Dendritic cell treated with granulocyte-macrophage colony-stimulating factor and Interleukin-4, amounts not matched to agents 40 ng/mL and 50 ng/mL, for 4 days (primary cell): Measurements from ENCODE around the gene PRR14.
A peak's percentile ranks its signal among the peaks of the same experiment; 100 is the strongest.

ENCODE experiments used
- H3K27ac Mint-ChIP-seq: one replicate; pipeline ENCODE4 v1.8.0; 2022; ENCODE audit warnings: mild to moderate bottlenecking, mixed read lengths
- H3K27me3 Mint-ChIP-seq: one replicate; pipeline ENCODE4 v1.8.0; 2022; ENCODE audit warnings: mild to moderate bottlenecking, mixed read lengths
- H3K36me3 Mint-ChIP-seq: one replicate; pipeline ENCODE4 v1.8.0; 2022; ENCODE audit warnings: low read depth, mixed read lengths
- H3K4me1 Mint-ChIP-seq: one replicate; pipeline ENCODE4 v1.8.0; 2022; ENCODE audit warnings: low read depth, mixed read lengths
- H3K4me3 Mint-ChIP-seq: one replicate; pipeline ENCODE4 v1.8.0; 2022; ENCODE audit warnings: mild to moderate bottlenecking, moderate library complexity, mixed read lengths
- H3K9me3 Mint-ChIP-seq: one replicate; pipeline ENCODE4 v1.8.0; 2022; ENCODE audit warnings: mixed read lengths
- intact Hi-C: fragments of 100-400 bp; cut with micrococcal nuclease; formaldehyde crosslinking; loops from one replicate; pipeline ENCODE4 v1.15.0; 2022

The PRR14 gene

DNA sequence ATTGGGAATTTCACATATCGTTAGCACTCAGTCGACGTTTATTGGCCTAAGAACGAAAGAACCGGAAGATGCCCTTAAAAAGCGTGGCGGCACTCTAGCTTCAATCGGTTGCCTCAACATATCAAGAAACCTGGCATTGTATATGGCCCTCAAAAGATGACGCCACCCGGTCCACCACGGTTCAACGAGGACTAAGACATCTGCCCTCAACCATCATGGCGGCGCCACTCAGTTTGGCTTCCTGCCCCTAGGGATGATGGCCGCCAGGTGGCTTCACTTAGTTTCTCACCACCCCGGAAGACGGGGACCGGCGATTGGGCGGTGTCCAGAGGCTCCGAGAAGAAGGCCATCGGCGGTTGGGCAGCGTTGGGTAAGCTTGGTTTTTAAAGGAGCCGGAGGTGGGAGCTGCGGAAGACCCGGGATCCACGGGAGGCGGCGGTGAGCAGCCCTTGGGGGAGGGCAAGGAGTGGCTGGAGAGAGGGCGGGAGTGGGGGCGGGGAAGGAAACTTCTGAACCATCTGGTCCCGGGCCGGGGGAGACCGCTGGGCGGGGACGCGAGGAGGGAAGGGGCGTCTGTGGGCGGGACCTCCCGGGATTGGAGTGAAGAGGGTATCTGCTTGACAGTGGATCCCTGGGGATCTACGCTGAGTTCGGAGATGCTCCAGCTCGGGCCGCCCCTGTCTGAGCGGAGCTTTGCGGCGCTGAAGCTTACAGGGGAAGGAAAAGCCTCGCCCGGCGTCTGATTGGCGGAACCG lies at the start of gene PRR14:
TSS of gene PRR14 (plus strand) at position 592 of the 755 bp plus-strand sequence. CDS start 686 bp downstream, outside the sequence.
- Mint-ChIP-seq H3K27me3 (no peaks in the 10 kb centered on the region), H3K4me3 (peak within 1 kb of the TSS; percentile 90), H3K9me3 (no peaks in the 10 kb centered on the region), H3K36me3 (peaks cover 53% of the 10 kb centered on the region), H3K4me1 (peaks cover 43% of the 10 kb centered on the region), H3K27ac (peak within 1 kb of the TSS; percentile 99)
- intact Hi-C loops = loop anchor here (1.0 to 2.0 kb wide), 4 partner anchors 8 to 272 kb away; partner anchors contain the start of genes FBRS, FBXL19 and SRCAP

DNA sequence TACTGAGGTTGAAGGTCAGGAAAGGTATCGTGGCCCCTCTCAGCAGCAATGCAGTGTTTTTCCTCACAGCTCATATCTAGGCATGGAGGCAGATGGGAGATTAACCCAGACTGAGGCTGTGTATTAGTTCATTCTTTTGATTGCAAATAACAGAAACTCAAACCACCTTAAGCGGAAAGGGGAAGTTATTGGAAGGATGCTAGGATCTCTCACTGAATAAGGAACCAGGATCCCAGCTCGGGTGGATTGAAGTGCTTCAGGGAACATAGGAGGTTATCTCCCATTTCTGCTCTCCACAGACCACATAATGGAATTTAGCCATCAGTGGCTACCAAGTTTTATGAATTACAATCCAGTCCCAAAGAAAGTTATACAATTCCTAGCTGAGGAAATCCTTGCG lies 48.8 kb upstream of the PRR14 start:
- Mint-ChIP-seq H3K36me3 (peaks cover 42% of the 10 kb centered on the region), H3K27me3 (no peaks in the 10 kb centered on the region), H3K27ac (peak overlapping the region; percentile 80), H3K4me3 (peak overlapping the region; percentile 7), H3K9me3 (no peaks in the 10 kb centered on the region), H3K4me1 (peaks cover 66% of the 10 kb centered on the region)
- intact Hi-C loops = loop anchor here (10.0 kb wide), 1 partner anchor 157 kb away; the partner anchor contains the start of gene SEPHS2

DNA sequence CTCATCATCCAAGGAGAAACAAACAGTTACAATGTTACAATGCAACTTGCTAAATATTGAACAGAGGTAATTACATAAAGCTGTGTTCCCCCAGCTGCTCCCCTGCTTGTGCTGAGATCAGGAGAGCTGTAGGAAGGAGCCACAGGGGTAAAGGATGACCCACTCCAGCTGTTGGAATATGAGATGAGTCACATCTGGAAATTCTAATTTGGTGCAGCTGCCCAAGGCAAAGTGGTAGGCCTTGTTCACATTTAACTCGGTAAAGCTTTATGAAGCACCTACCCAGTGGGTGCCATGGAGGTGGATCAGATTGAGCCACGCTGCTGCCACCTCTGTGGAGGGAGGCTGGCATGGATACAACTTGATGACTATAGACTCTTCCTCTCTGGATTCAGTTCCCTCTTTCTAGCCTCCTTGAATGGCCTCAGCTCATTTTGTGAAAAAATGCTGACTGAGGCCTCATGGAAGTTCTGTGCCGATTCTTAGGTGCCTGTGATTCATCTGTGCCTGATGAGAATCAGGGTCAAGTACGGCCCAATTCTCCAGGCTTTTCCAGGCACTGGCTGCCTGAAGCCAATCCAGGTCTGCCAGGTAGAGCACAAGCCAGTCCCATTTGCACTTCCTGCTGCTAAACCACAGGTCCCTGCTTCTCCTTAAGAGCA lies 48.0 kb upstream of the PRR14 start:
- Mint-ChIP-seq H3K4me3 (peak overlapping the region; percentile 6), H3K36me3 (peaks cover 49% of the 10 kb centered on the region), H3K27me3 (no peaks in the 10 kb centered on the region), H3K9me3 (no peaks in the 10 kb centered on the region), H3K4me1 (peaks cover 69% of the 10 kb centered on the region), H3K27ac (peak overlapping the region; percentile 80)
- intact Hi-C loops = loop anchor here (10.0 kb wide), 1 partner anchor 158 kb away; the partner anchor contains the start of gene SEPHS2

DNA sequence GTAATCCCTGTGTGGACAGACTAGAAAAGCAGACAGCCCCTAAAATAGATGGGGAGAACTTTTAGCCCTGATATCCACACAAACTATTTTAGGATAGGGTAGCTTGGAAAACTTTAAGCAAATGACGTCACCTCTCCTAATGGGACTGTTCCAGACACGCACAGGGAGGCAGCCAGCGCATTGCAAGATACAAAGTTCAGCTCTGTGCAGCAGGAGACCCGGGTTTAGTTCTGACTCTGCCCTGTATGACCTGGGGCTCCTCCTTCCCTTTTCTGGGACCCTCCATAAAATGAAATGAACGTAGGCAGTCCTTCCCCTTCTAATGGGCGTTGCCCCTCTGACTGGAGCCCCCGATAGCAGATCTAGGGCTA lies 46.8 kb upstream of the PRR14 start:
- Mint-ChIP-seq H3K4me1 (peaks cover 74% of the 10 kb centered on the region), H3K27me3 (no peaks in the 10 kb centered on the region), H3K27ac (peak overlapping the region; percentile 83), H3K36me3 (peaks cover 60% of the 10 kb centered on the region), H3K4me3 (peak overlapping the region; percentile 17), H3K9me3 (no peaks in the 10 kb centered on the region)
- intact Hi-C loops = loop anchor here (10.0 kb wide), 1 partner anchor 159 kb away; the partner anchor contains the start of gene SEPHS2

DNA sequence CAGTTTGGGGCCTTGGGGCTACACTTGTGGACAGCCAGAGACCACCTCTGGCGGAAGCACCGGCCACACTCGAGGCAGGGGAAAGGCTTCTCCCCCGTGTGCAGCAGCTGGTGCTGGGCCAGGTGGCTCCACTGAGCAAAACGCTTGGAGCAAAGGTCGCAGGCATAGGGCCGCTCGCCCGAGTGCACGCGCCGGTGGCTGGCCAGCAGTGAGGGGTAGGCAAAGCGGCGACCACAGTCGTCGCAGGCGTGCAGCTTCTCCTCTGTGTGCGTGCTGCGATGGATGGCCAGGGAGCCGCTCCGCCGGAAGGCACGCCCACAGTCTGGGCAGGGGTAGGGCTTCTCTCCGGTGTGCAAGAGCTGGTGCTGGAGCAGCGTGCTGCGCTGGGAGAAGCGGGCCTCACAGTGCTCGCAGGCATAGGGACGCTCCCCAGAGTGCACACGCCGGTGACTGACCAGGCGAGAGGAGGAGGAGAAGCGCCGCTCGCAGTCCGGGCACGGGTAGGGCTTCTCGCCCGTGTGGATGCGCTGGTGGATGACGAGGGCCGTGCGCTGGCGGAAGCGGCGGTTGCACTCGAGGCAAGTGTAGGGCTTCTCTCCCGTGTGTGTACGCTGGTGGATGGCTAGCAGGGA lies 46.3 kb upstream of the PRR14 start:
- Mint-ChIP-seq H3K4me1 (peaks cover 79% of the 10 kb centered on the region), H3K27ac (peak overlapping the region; percentile 83), H3K36me3 (peaks cover 66% of the 10 kb centered on the region), H3K9me3 (no peaks in the 10 kb centered on the region), H3K27me3 (no peaks in the 10 kb centered on the region), H3K4me3 (peak overlapping the region; percentile 48)
- intact Hi-C loops = loop anchor here (10.0 kb wide), 1 partner anchor 160 kb away; the partner anchor contains the start of gene SEPHS2

DNA sequence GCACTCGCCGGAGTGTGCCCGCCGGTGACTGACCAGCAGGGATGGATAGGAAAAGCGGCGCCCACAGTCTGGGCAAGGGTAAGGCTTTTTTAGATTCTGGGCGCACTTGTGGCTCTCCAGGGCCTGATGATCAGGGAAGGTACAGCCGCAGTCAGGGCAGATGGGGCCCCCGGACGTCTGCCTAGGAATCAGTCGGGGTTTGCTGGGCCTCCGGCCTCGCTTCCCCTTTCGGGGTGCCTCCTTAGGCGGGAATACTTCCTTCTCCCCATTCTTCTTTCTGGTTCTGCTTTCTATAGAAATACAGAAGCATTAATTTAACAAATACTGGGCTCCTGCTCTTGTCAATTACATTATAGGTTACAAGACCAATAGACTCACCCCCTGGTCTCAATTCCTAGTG lies 45.6 kb upstream of the PRR14 start:
- no peaks in the 10 kb centered on the region for H3K9me3 Mint-ChIP-seq
- peaks cover 80% of the 10 kb centered on the region for H3K4me1 Mint-ChIP-seq
- intact Hi-C loops = loop anchor here (10.0 kb wide), 1 partner anchor 160 kb away; the partner anchor contains the start of gene SEPHS2
- H3K27ac Mint-ChIP-seq = peak overlapping the region; percentile 83
- H3K4me3 Mint-ChIP-seq = peak overlapping the region; percentile 48
- H3K27me3 Mint-ChIP-seq = no peaks in the 10 kb centered on the region
- peaks cover 73% of the 10 kb centered on the region for H3K36me3 Mint-ChIP-seq

DNA sequence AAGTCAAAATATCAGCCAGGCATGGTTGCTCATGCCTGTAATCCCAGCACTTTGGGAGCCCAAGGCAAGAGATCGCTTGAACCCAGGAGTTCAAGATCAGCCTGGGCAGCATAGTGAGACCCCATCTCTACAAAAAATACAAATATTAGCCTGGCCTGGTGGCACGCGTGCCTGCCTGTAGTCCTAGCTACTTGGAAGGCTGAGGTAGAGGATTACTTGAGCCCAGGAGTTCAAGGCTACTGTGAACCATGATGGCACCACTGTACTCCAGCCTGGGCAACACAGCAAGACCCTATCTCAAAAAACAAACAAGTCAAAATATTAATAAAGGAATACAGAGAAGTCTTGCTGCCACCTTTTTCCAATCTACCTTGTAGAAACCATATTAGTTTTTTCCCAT lies 44.8 kb upstream of the PRR14 start:
- intact Hi-C loops = loop anchor here (10.0 kb wide), 1 partner anchor 161 kb away; the partner anchor contains the start of gene SEPHS2
- Mint-ChIP-seq H3K9me3 (no peaks in the 10 kb centered on the region), H3K27me3 (no peaks in the 10 kb centered on the region), H3K4me1 (peaks cover 83% of the 10 kb centered on the region), H3K4me3 (no peak overlapping the region), H3K27ac (peak overlapping the region; percentile 83), H3K36me3 (peaks cover 74% of the 10 kb centered on the region)

DNA sequence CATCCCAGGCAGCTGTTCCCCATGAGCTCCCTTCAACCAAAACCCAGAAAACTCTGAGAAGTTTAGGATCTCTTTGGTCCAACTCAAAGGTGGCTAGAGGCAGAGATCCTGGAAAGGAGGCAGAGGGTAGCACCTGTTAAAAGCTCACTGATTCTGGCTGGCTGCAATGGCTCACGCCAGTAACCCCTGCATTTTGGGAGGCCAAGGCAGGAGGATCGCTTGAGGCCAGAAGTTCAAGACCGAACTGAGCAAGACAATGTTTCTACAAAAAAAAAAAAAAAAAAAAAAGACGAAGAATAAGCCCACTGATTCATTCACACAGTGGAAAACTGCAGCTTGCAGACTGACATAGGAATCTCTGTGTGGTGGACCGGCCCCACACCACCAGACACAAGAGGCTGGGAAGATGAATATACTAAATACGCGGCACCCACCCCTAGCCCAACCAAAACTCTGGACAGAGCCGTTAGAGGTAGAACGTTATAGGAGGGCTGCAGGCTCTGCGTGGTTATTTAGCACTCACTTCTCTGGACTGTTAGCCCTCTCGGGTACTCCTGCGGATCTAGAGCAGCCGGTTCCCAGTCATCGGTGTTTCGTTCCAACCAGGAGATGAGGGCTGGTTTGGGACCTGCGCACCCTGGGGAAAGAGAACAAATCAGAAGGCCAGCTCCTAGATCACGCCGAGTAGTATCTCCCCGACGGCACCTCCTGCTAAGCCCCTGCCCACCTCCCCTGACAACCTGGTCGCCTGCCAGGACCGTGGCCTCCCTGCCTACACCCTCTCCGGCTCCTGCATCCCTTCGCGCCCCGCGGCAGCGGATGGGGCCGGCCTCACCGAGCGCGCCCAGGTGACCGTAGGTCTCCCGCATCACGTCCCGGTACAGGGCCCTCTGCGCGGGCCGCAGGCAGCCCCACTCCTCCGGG lies 41.5 kb upstream of the PRR14 start:
- peaks cover 59% of the 10 kb centered on the region for H3K36me3 Mint-ChIP-seq

DNA sequence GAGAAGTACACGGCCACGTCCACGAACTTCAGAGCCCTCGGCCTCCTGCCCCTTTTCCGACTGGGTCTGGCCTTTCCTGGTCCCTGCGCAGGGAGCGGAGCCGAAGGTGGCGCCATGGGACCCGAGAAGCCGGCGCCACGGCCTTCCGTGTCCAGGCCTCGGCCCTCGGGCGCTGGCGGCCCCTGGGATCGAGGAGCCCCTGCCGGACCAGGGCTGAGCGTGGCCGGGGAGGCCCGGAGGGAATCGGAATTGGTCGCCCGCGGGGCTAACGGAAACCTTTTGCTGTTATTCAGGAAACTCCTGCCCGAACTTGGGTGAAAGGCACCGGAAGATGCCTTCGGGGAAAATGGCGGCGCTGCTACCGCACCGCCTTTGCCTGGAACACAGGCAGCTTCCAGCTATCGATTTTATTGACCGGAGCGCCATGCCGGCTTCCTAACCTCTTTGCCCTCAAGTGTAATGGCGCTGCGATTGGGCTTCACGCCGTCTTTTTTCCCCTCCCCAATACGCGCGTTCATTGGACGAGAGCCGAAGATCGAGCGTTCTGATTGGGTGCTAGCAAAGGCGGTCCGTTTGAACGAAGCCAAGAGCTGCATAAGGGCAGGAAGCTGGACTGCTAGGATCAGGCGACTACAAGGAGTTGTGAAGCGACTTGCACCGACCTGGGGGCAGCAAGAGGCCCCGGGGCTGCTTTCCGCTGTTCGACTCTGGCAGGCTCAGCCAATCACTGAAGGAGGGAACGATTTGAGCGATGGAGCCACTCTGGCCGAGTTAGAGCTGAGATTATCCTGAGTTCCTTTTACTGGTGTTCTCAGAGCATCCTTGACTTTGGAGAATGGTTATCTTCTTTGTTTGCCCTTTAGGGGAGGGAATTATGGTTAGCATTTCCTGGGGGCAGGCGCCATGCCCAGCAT lies 40.6 kb upstream of the PRR14 start, which contains the start of gene ZNF689:
TSS of gene ZNF689 (minus strand) at position 464 of the 914 bp plus-strand sequence. CDS start at position 116, 348 bp downstream.
- Mint-ChIP-seq H3K27ac (peak within 1 kb of the TSS; percentile 92), H3K36me3 (peaks cover 50% of the 10 kb centered on the region), H3K4me3 (peak within 1 kb of the TSS; percentile 89), H3K27me3 (no peaks in the 10 kb centered on the region), H3K9me3 (no peaks in the 10 kb centered on the region), H3K4me1 (peaks cover 61% of the 10 kb centered on the region)
- intact Hi-C loops = loop anchor here (10.0 kb wide), 1 partner anchor 165 kb away; the partner anchor contains the start of gene SEPHS2

More for the DNA sequence above, 41.5 kb upstream of the PRR14 start:
- peaks cover 66% of the 10 kb centered on the region for H3K4me1 Mint-ChIP-seq
- no peaks in the 10 kb centered on the region for H3K9me3 Mint-ChIP-seq
- no peaks in the 10 kb centered on the region for H3K27me3 Mint-ChIP-seq
- intact Hi-C loops = loop anchor here (10.0 kb wide), 1 partner anchor 164 kb away; the partner anchor contains the start of gene SEPHS2
- peak overlapping the region; percentile 92 for H3K27ac Mint-ChIP-seq
- H3K4me3 Mint-ChIP-seq = peak overlapping the region; percentile 89

DNA sequence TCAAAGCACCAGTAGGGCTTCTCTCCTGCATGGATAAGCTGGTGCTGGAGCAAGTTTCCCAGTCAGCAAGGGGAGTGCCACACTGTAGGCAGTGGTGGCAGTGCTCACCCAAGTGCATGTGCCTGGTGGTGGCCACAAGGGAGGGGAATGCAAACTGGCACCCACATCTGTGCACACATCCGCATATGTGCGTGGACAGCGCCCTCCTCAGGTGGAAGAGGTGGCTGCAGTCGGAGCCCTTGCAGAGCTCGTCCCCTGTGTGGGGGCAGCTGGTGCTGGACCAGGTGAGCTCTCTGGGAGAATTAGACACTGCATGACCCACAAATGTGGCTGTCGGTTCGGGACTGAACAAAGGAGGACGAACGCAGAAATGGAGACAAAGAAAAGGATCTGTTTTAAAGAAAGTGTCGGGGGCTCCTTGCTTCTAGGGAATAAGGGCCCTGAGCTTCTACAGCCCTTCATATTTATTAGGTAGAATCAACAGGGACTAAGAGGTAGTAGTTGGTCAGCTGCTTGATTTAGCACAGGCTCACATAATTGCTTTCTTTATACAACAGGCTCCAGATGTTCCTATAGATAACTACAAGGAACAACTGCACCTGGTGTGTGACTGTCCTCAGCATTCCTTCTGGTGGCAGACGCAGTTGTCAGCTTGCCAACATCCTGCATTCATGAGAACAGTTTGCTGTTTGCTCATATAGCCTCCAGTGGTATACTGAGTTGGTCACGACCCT lies 35.2 kb upstream of the PRR14 start:
- peaks cover 26% of the 10 kb centered on the region for H3K4me1 Mint-ChIP-seq
- intact Hi-C loops = no loop called here
- H3K27ac Mint-ChIP-seq = no peak overlapping the region
- H3K36me3 Mint-ChIP-seq = no peaks in the 10 kb centered on the region
- H3K27me3 Mint-ChIP-seq = no peaks in the 10 kb centered on the region
- H3K9me3 Mint-ChIP-seq = no peaks in the 10 kb centered on the region
- no peak overlapping the region for H3K4me3 Mint-ChIP-seq

DNA sequence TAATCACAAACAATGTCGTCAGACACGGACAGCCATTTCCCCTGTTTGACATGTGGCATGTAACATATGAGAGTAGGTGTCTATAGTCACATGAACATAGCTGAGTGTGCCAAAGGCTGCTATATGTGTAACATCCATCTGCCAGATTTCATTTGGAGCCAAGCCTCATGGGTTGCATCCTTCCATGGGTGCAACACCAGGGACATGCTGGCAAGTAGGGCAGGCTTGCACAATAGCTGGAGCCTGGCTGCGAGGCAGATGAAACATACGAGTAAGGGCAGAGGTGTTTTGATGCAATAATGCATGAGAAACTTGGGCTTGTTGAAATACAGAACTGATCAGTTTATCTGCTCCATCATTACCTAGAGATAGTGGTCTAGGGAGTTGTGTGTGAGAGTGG lies 31.6 kb upstream of the PRR14 start:
- H3K27ac Mint-ChIP-seq = no peak overlapping the region
- intact Hi-C loops = no loop called here
- no peaks in the 10 kb centered on the region for H3K27me3 Mint-ChIP-seq
- no peaks in the 10 kb centered on the region for H3K9me3 Mint-ChIP-seq
- H3K36me3 Mint-ChIP-seq = no peaks in the 10 kb centered on the region
- no peak overlapping the region for H3K4me3 Mint-ChIP-seq
- H3K4me1 Mint-ChIP-seq = peaks cover 15% of the 10 kb centered on the region
